HG03095 (cell line): ENCODE data around the gene PNMA5.
A peak's percentile ranks its signal among the peaks of the same experiment; 100 is the strongest.
"Not testable (repeated sequence)": the region's sequence is repeated elsewhere in the genome, so short reads cannot be mapped to it uniquely, and the experiment has no call there.

Source experiments
- ATAC-seq: cut with Tn5 transposase; IDR thresholded peaks from one replicate; pipeline ENCODE4 v1.9.1; 2021; ENCODE audit warnings: moderate library complexity; ENCODE audit not compliant: unreplicated experiment

PNMA5 gene

GRCh38 chrX:152993933-152994332 is at the start of gene PNMA5:
TSS of gene PNMA5 (minus strand) at chrX:152994116. CDS start at chrX:152991598, 2,518 bp downstream.
- ATAC-seq, result no peak

GRCh38 chrX:153032397-153033118 is 38.6 kb upstream of the PNMA5 start:
- ATAC-seq, result peak; percentile 64

DNA sequence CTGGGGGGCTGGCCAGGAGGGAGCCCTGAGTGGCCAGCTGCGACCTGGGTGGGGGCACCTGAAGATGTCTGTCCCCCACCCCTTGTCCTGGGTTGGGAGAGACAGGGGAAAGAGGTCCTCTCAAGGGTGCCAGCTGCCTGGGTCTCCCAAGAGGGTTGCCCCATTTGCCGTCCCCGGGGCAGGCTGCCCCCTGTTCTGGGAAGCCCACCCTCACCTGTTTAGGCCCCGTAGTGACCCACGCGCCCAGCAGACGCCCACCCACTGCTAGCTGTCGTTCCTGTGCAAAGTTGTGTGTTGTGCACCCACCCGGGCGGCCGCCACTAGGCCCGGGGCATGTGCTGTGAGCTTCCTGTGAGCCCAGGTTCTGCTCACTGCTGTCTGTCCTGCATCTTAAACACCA is 36.9 kb upstream of the PNMA5 start:
- ATAC-seq, result no peak

- ATAC-seq, result no peak
These were observed 36.0 kb upstream of the PNMA5 start for GRCh38 chrX:153029875-153030274.

GRCh38 chrX:153029162-153029561 is 35.2 kb upstream of the PNMA5 start:
- ATAC-seq, result no peak

- not testable (repeated sequence) for ATAC-seq
These were observed 34.6 kb upstream of the PNMA5 start for GRCh38 chrX:153028487-153028886.

- ATAC-seq, result peak; percentile 52
These were observed 32.6 kb upstream of the PNMA5 start for GRCh38 chrX:153026501-153026900.

DNA sequence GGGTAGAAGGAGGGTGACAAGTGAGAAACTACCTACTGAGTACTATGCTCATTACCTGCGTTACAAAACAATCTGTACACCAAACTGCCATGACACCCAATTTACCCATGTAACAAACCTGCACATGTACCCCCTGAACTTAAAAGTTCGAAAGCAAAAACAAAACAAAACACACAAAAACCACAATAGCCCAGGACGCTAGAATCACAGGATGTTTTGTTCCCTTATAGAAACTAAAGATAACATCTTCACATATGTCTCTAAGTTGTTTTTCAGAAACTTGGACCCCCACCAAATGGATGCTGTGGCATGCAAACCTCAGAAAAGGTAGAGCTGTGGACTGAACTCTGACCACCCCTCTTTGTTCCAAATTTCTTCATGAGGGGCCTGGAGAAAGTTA is 25.2 kb upstream of the PNMA5 start:
- ATAC-seq, result no peak

- not testable (repeated sequence) for ATAC-seq
These were observed 23.3 kb upstream of the PNMA5 start for GRCh38 chrX:153017174-153017573.

DNA sequence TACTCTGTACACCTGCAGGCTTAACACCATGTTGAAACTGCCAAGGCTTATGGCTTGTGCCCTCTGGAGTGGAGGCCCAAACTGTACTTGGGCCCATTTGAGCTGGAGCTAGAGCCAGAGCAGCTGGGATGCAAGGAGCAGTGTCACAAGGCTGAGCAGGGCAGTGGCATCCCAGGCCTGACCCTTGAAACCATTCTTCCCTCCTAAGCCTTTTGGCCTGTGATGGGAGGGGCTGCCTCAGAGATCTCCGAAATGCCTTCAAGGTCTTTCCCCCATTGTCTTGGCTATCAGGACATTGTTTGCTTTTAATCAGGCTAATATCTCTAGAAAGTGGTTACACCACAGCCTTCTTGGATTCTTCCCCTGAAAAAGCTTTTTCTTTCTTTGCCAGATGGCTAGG is 10.9 kb upstream of the PNMA5 start:
- no peak for ATAC-seq

DNA sequence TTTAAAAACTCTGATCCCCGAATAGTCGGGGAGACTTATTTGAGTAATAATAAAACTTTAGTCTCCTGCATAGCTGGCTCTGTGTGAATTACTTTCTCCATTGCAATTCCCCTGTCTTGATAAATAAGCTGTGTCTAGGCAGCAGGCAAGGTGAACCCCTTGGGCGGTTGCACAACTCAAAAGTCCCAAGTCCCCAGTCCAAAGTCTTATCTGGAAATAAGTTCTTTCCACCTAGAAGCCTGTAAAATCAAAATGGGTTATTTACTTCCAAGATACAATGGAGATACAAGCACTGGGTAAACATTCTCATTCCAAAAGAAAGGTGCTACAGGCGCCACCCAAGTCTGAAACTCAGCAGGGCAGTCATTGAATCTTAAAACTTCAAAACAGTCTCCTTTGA is 10.1 kb upstream of the PNMA5 start:
- no peak for ATAC-seq

DNA sequence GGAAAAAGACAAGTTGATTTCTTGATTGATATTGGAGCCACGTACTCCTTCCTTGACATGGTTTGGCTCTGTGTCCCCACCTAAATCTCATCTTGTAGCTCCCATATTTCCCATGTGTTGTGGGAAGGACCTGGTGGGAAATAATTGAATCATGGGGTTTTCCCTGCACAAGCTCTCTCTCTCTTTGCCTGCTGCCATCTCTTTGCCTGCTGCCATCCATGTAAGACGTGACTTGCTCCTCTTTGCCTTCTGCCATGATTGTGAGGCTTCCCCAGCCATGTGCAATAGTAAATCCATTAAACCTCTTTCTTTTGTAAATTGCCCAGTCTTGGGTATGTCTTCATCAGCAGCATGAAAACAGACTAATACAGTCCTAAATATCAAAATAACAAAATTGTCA is 8.3 kb upstream of the PNMA5 start:
- ATAC-seq, result not testable (repeated sequence)

- no peak for ATAC-seq
These were observed 3.4 kb upstream of the PNMA5 start for GRCh38 chrX:152997337-152997736.

GRCh38 chrX:152992115-152992514 is 1.8 kb downstream of the PNMA5 start:
- ATAC-seq, result no peak

- no peak for ATAC-seq
These were observed 2.8 kb downstream of the PNMA5 start for GRCh38 chrX:152991123-152991522.

DNA sequence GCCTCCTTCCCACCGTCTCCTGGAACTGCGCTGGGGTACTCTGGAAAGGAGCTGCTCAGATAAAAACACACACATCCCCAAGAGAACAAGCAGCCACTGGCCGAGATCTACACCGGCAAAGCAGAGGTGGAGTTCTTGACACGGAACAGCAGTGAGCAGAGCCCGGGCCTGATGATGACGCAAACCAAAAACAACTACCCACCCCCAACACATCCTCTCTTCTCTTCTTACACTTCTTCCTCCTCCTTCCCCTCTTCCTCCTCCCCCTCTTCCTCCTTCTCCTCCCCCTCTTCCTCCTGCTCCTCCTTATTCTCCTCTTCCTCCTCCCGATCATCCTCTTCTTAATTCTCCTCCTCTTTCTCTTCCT is 4.6 kb downstream of the PNMA5 start:
- no peak for ATAC-seq

GRCh38 chrX:152988536-152989291 is 5.2 kb downstream of the PNMA5 start:
- ATAC-seq, result no peak

GRCh38 chrX:152987801-152988200 is 6.1 kb downstream of the PNMA5 start:
- ATAC-seq, result no peak

DNA sequence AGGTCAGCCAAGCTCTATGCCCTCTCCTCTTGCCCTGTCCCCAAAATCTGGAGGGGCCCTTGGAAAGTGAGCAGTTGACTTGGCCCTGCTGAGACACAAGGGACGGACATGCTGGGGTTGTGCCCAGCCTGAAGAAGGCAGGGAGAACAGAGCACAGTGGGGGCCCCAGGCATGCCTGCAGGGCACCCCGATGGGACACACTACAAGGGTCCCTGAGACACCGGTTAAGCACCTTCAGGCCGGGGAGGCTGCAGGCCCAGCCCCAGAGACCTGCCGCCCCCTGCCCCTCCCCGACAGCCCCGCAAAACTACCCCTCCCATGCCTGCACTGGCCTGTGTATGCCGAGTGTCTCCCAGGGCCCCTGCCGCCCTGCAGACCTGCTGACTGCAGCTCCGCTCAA is 6.8 kb downstream of the PNMA5 start:
- not testable (repeated sequence) for ATAC-seq

GRCh38 chrX:152985383-152985782 is 8.5 kb downstream of the PNMA5 start:
- not testable (repeated sequence) for ATAC-seq

- ATAC-seq, result no peak
These were observed 25.7 kb downstream of the PNMA5 start for GRCh38 chrX:152968193-152968592.

DNA sequence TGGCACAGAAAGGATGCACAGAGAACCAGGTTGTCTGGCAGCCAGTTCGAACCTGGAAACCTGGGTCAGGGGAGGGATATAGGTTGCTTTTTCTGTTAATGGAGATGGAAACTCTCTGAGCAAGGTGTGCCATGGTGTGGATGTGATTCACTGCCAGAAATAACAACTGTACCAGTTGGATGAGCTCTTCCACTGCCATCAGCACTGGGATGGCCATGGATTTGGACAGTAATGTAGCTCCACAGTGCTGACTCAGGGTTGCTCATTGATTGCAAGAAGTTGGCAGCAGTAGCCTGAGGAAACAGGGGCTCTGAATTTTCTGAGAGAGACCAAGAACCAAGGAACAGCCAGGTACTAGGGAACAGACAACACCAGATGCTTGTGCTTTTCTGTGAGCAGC is 33.8 kb downstream of the PNMA5 start:
- ATAC-seq, result no peak
